Body of pancreas (tissue), 4 donors: ENCODE measurements around the gene ADCY9.

ENCODE experiments used
- CTCF ChIP-seq, 7 experiments: fragments of 450-650 bp in 4 of 7; fragments of 200-600 bp in 3 of 7; sonication (generic) in 3 of 7; IDR thresholded peaks; one replicate each; pipeline ENCODE4 v1.5.1; 2016 to 2019; ENCODE audit warnings: antibody characterized with exemption in 7 of 7
- POLR2A ChIP-seq, 3 donors: fragments of 450-650 bp; IDR thresholded peaks; one replicate each; pipeline ENCODE4 v1.6.1; 2016; ENCODE audit warnings: antibody characterized with exemption in 3 of 3, mild to moderate bottlenecking in 2 of 3

- TF ChIP-seq CTCF (IDR thresholded peaks at IDR 0.05) (no peak), POLR2A (IDR thresholded peaks at IDR 0.05) (no peak)
These were observed 112.0 kb downstream of the ADCY9 start for GRCh38 chr16:4004206-4004605.
